Keratinocyte (primary cell): ENCODE results near the gene CFAP70. TPM values are rescaled to one million over a fixed set of nuclear protein-coding genes. Genes with fewer than 3 reads are reported as not detected.

ENCODE experiments used
- DNase-seq: peaks from one replicate; pipeline ENCODE4 v3.0.0-alpha.2; 2011; ENCODE audit warnings: low read depth, missing footprints, low spot score
- FAIRE-seq: peaks from 2 replicates; lab custom pipeline; 2011; peaks lifted over from hg19 to GRCh38; lab: Jason Lieb, UNC
- H2AFZ ChIP-seq: 2 replicates; pipeline ENCODE4 v1.6.0; 2012; ENCODE audit warnings: low read length, control low read depth, inconsistent platforms; ENCODE audit not compliant: control insufficient read depth
- H3K27ac ChIP-seq: 2 replicates; pipeline ENCODE4 v1.5.1; 2011; ENCODE audit warnings: low read length; ENCODE audit not compliant: control insufficient read depth, insufficient read depth
- H3K27me3 ChIP-seq: 3 replicates; pipeline ENCODE4 v1.6.0; 2011; ENCODE audit warnings: low read length; ENCODE audit not compliant: control insufficient read depth, insufficient read depth; ENCODE audit errors: extremely low read depth
- H3K36me3 ChIP-seq, 2 experiments: 2 replicates in 1 of 2; 3 replicates in 1 of 2; pipeline ENCODE4 v1.5.1; 2011; ENCODE audit warnings: low read length in 2 of 2, mild to moderate bottlenecking in 1 of 2; ENCODE audit not compliant: control insufficient read depth in 2 of 2, insufficient read depth in 2 of 2; ENCODE audit errors: extremely low read depth in 1 of 2
- H3K4me1 ChIP-seq: 3 replicates; pipeline ENCODE4 v1.5.1; 2011; ENCODE audit warnings: low read length; ENCODE audit not compliant: control insufficient read depth, insufficient read depth; ENCODE audit errors: extremely low read depth
- H3K4me2 ChIP-seq: 3 replicates; pipeline ENCODE4 v1.6.0; 2011; ENCODE audit warnings: low read depth, low read length; ENCODE audit not compliant: control insufficient read depth, insufficient read depth; ENCODE audit errors: extremely low read depth
- H3K4me3 ChIP-seq, 3 experiments: fragments of 200-600 bp in 1 of 3; sonication (generic) in 1 of 3; 2 replicates in 2 of 3; 3 replicates in 1 of 3; pipeline ENCODE4 v1.5.1; 2011 to 2016; ENCODE audit warnings: low read length in 3 of 3, mild to moderate bottlenecking in 3 of 3, control low read depth in 2 of 3, inconsistent platforms in 1 of 3, low read depth in 1 of 3, mixed read lengths in 1 of 3, mixed run types in 1 of 3, moderate library complexity in 1 of 3; ENCODE audit not compliant: control insufficient read depth in 2 of 3, insufficient read depth in 2 of 3; ENCODE audit errors: extremely low read depth in 1 of 3
- H3K79me2 ChIP-seq: 2 replicates; pipeline ENCODE4 v1.6.0; 2012; ENCODE audit warnings: low read length; ENCODE audit not compliant: control insufficient read depth, insufficient read depth
- H3K9ac ChIP-seq: 3 replicates; pipeline ENCODE4 v1.6.0; 2011; ENCODE audit warnings: low read length; ENCODE audit not compliant: control insufficient read depth, insufficient read depth; ENCODE audit errors: extremely low read depth
- H3K9me1 ChIP-seq: 3 replicates; pipeline ENCODE4 v1.6.0; 2011; ENCODE audit warnings: low read length; ENCODE audit not compliant: control insufficient read depth, insufficient read depth; ENCODE audit errors: extremely low read depth
- H3K9me3 ChIP-seq: 2 replicates; pipeline ENCODE4 v1.5.1; 2012; ENCODE audit warnings: low read depth, low read length; ENCODE audit not compliant: control insufficient read depth
- H4K20me1 ChIP-seq: 3 replicates; pipeline ENCODE4 v1.6.0; 2011; ENCODE audit warnings: low read length; ENCODE audit not compliant: control insufficient read depth, insufficient read depth; ENCODE audit errors: extremely low read depth
- CTCF ChIP-seq, 3 experiments: IDR thresholded peaks in 1 of 3; conservative IDR thresholded peaks in 1 of 3; optimal IDR thresholded peaks in 1 of 3; 2 replicates in 2 of 3; 3 replicates in 1 of 3; pipeline versions ENCODE3 to v1.5.1; 2011; ENCODE audit warnings: low read length in 3 of 3, mild to moderate bottlenecking in 3 of 3, moderate library complexity in 2 of 3, control low read depth in 1 of 3, inconsistent platforms in 1 of 3; ENCODE audit not compliant: insufficient read depth in 2 of 3; ENCODE audit errors: extremely low read depth in 1 of 3
- EZH2 ChIP-seq: IDR thresholded peaks from one replicate; pipeline ENCODE4 v1.6.1; 2012; ENCODE audit warnings: inconsistent platforms, mild to moderate bottlenecking, low read length, moderate library complexity
- dilution Hi-C: fragments of 300-500 bp; cut with MboI; formaldehyde crosslinking; loops from one replicate; pipeline ENCODE4 v1.7.0; 2020; ENCODE audit warnings: low sequenced_read_pairs; ENCODE audit not compliant: extremely low pct_ligation_motif_present
- polyA plus RNA-seq, 5 experiments: library from polyadenylated mRNA; depleted of rRNA in 3 of 5; stranded (reverse) in 3 of 5; stranded (forward) in 1 of 5; unstranded in 1 of 5; fragments of >200 nt; gene quantifications; 1 replicate in 1 of 5; 2 replicates in 3 of 5; 3 replicates in 1 of 5; pipeline versions ENCODE4 v1.2.1 to v1.2.3, GENCODE V29; 2011 to 2012; ENCODE audit warnings: missing spikeins in 2 of 5, low read depth in 1 of 5, low replicate concordance in 1 of 5

The CFAP70 gene
- polyA plus RNA-seq, 1 donor (not counting 4 experiments of a cell fraction or from before 2014, with no cell fraction given) = 2.1 TPM

GRCh38 chr10:73206385-73206784 lies 152.3 kb downstream of the CFAP70 start:
- TF ChIP-seq EZH2 (no peak), CTCF (optimal IDR thresholded peaks at IDR 0.05 in 1 of 3, IDR thresholded peaks at IDR 0.05 in 1 of 3, conservative IDR thresholded peaks at IDR 0.05 in 1 of 3; ENCODE audit: extremely low read depth in 1 of 3, insufficient read depth in 2 of 3, low read length in 3 of 3) (no peak)
- Histone ChIP-seq H3K79me2 (no peaks in the 10 kb centered on the region), H4K20me1 (no peaks in the 10 kb centered on the region), H3K36me3 (peaks cover 2 to 3% of the 10 kb centered on the region in 2 experiments), H3K4me3 (no peak overlapping the region), H3K9me1 (no peaks in the 10 kb centered on the region), H3K27me3 (no peaks in the 10 kb centered on the region), H3K4me2 (no peak overlapping the region), H2AFZ (no peak overlapping the region), H3K27ac (no peak overlapping the region), H3K9ac (no peak overlapping the region), H3K9me3 (peaks cover 2% of the 10 kb centered on the region), H3K4me1 (peaks cover 9% of the 10 kb centered on the region)
- FAIRE-seq (no peak), DNase-seq (no peak)
- dilution Hi-C loops = no loop called here

- H3K9ac ChIP-seq = no peak overlapping the region
- FAIRE-seq = no peak
- peaks cover 9% of the 10 kb centered on the region for H3K4me1 ChIP-seq
- H3K4me2 ChIP-seq = no peak overlapping the region
- no peaks in the 10 kb centered on the region for H3K9me1 ChIP-seq
- no peak overlapping the region for H3K27ac ChIP-seq
- peaks cover 2% of the 10 kb centered on the region for H3K9me3 ChIP-seq
- DNase-seq = no peak
- H4K20me1 ChIP-seq = no peaks in the 10 kb centered on the region
- no peak overlapping the region for H3K4me3 ChIP-seq
- no peaks in the 10 kb centered on the region for H3K79me2 ChIP-seq
- TF ChIP-seq EZH2 (no peak), CTCF (optimal IDR thresholded peaks at IDR 0.05 in 1 of 3, IDR thresholded peaks at IDR 0.05 in 1 of 3, conservative IDR thresholded peaks at IDR 0.05 in 1 of 3; ENCODE audit: extremely low read depth in 1 of 3, insufficient read depth in 2 of 3, low read length in 3 of 3) (no peak)
- dilution Hi-C loops = no loop called here
- no peak overlapping the region for H2AFZ ChIP-seq
- peaks cover 2% of the 10 kb centered on the region in 2 experiments for H3K36me3 ChIP-seq
- no peaks in the 10 kb centered on the region for H3K27me3 ChIP-seq
Measured at GRCh38 chr10:73205890-73206289, 152.8 kb downstream of the CFAP70 start.
